Kasumi-1 (cell line): ENCODE results near the gene TGFBR3.

Experiments used
- DNase-seq, 2 experiments: peaks; one replicate each; lab custom pipeline; 2025; lab: John Stamatoyannopoulos, UW

The TGFBR3 gene

GRCh38 chr1:91754816-91755580, 131.0 kb downstream of the TGFBR3 start:
- DNase-seq: no peak

DNA sequence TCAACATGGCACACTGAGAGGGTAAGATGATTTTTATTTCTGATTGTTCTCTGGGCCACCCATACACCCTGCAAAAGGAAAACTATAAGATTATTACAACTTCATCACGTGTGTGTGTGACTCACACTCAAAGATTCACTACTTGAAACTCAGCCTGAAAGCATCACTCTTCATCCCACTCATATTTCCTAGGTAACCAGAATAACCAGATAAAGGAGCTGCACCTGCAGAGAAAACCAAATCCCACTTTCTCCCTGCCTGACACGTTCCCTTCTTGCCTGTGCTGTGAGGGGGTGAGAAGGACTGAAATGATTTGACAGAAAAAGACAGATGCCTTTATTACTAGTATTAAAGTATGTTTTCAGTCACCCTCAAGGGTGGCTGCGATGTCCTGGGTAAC, 131.6 kb downstream of the TGFBR3 start:
- DNase-seq: no peak

DNA sequence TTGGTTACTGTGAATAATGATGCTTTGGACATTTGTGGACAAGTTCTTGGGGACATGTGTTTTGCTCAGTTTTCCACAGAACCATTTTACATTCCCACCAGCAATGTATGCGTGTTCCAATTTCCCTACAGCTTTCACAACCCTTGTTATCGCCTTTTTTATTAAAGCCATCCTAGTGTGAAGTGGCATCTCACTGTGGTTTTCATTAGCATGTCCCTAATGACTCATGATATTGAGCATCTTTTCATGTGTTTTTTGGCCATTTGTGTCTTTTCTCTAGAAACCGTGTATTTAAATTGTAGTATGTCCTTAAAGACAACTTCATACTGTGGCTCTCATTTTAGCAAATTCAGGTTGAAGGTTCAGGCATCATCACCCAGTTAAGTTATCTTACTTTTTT, 132.1 kb downstream of the TGFBR3 start:
- DNase-seq: no peak

DNA sequence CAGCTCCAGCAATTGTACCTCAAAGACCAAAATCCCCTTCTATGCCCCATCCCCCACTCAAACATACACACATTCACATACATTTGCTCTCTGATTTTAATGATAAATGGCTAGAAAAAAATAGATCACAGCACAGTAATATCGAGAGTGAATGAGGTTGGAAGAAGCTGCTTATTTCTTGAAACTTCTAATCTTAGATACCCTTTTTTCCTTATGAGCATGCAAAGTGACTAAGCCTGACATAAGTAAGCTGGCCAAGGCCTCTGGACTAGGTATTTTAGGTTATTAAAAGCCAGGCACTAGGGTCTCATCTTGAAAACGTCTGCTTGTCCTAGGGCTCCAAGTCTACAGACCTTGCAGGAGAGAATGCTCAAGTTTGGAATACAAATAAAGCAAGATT, 133.6 kb downstream of the TGFBR3 start:
- no peak for DNase-seq

- DNase-seq: no peak
These were observed 134.7 kb downstream of the TGFBR3 start for GRCh38 chr1:91751275-91751674.

- DNase-seq: no peak
These were observed 135.5 kb downstream of the TGFBR3 start for GRCh38 chr1:91750398-91750996.

DNA sequence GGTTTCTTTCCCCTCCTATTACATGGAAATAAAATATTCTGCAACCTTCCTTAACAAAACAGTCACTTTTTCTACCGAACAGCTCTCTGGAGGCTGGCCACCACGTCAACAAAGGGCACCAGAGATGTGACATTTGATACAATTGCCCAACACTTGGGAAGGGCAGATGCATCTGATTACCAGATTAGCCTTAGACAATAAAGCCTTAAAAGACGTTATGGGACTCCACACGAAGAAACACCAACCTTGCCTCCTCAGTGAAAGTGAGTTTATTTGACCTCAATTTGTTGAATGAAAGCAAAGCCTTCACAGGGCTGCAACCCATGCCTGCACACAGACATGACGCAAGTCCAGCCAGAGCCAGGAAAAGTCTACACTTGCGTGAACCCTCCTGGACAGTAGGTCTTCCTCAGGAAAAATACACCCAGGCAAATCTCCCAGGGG, 136.1 kb downstream of the TGFBR3 start:
- no peak for DNase-seq

GRCh38 chr1:91747666-91748065, 138.3 kb downstream of the TGFBR3 start:
- DNase-seq: no peak

DNA sequence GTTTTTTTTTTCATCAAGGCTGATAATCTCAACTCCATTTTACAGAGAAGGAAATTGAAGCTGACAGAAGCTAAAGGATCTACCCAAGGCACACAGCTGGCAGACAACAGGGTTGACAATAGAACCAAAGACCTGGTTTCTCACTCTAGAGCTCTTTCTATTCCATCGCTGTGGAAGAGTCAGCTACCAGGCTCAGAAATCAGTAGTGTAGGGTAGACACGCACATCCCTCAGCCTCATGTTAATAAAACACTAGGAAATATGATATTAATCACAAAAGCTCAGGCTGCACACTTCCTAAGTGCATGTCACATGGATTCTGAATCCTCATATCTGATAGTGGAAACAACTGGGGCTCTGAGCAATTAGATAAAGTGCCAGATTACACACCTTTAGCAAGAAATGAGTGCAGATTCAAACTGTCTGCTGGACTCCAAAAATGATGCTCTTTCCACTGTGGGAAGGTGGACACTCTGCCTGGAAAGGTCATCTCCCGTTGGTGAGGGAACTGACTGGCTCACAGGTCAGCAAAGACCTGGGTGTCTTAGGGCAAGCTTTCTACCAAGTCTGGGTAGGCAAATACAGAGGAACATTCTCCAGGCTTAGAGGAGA, 139.1 kb downstream of the TGFBR3 start:
- DNase-seq: no peak

DNA sequence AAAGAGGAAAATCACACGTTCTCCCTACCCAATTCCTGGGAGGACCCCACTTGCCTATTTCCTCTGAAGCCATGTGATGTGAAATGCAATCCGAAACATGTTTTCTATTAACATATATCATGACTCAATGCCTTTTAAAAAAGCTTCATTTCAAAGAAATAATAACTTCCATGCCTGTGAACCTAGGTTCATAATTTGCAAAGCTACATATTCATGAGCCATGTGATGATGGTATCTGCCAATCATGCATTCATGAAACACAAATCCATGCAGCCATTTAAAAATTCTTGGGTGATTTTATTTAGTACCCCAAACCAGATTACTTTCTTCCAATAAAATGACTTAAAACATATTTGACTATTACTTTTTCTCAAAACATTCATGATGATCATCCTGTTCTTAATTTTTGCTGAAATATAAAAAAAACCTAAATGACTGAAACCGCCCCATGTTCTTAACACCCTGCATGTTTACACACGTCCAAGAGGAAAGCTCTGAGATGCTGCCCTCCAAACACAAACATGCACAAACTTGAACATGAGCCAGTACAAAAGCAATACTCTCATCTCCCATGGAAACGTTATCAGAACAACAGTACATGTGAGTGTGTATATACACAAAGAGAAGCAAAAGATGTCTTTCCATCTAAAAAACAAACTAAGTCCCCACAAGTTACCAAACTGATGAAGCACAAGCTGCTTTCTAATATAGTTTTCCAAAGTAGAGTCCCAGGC, 140.1 kb downstream of the TGFBR3 start:
- no peak for DNase-seq

DNA sequence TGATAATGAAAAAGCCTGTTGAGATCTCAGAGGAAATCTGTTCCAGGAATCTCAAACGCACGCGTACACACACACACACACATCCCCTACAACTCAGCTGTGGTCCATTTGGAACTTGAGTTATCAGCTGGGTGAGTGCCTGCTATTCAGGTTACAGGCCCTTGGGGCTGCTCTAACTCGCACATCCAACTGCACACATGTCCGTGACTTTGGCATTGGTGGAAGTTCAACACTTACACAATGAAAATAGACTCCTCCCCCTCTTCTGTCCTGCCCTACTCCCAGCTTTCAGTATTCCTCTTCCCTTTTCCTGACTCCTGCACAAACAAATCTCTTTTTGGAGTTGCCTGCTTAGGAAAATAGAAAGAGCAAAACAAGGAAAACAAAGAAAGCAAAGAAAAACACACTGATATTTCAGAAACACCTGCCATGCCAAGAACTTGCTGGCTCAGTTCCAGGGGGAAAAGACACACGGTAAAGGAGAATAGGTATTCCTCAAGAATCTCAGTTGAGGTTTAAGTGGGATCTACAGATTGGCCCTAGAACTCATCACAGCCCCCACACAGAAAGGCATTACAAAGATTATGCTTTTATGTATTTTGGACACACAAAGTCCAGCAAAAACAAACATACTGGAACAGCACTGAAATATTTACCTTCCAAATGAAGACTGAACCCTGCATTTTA, 140.9 kb downstream of the TGFBR3 start:
- DNase-seq: no peak

DNA sequence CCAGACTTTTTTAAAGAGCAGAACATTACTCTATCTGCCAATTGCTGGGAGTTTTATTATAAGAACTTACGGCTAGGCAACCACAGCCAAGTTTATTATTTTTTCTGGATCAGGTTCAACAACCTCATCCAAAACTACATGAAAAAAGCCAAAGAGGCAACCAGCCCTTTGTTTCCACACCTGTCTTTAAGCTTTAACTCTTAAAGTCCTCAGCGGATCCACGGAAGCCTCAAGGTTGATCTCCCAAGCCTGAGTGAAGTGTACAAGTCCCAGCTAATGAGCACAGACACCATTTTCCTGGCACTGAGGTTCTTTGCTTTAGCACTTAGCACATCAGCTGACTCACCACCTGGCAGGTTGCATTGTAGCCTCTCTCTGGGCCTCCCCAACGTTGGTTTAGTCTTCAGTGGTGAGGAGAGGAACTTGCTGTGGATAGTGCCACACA, 143.1 kb downstream of the TGFBR3 start:
- DNase-seq: no peak

DNA sequence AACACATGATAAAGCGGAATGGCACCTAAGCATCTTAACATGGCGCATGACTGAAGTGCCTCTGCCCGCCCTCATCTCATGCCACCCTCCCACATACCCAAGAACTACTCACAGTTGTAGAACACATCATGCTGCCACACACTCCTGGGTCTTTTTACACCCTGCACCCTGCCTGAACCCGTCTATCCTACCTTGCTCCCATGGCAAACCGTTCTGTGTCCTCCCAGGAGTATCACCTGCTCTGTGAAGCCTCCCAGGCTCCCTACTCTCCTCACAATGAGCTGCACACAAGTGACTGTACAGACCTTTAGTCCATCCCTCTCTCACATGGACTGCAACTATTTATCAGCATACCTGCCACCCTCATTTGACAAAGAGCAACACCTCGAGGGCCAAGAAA, 144.0 kb downstream of the TGFBR3 start:
- DNase-seq: no peak

GRCh38 chr1:91741301-91741700, 144.7 kb downstream of the TGFBR3 start:
- DNase-seq: no peak

GRCh38 chr1:91737650-91738049, 148.3 kb downstream of the TGFBR3 start:
- no peak for DNase-seq

GRCh38 chr1:91736715-91737615, 149.0 kb downstream of the TGFBR3 start:
- DNase-seq: no peak

DNA sequence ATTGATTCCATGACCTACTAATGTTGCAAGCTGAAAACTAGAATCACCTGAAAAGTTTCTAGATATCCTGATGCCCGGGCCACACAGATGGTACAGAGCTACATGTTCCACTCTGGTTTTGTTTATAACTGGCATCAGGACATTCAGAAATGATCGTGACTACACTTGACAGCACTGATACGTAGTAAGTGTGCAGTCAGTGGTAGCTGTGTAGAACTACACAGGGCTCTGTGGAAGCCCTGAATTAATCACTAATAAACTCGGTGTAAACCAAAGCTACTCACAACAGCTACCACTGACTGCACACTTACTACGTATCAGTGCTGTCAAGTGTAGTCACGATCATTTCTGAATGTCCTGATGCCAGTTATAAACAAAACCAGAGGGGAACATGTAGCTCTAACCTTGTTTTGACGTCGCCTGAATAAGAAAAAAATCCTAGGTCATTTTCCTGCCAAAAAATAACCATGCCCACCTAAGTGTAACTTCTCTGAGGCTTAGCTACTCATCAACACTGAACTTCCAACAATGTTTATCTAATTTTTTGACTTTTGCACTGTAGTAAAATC, 149.7 kb downstream of the TGFBR3 start:
- DNase-seq: no peak

GRCh38 chr1:91735266-91735845, 150.6 kb downstream of the TGFBR3 start:
- DNase-seq: no peak

- no peak for DNase-seq
These were observed 151.2 kb downstream of the TGFBR3 start for GRCh38 chr1:91734761-91735160.

GRCh38 chr1:91733108-91733710, 152.7 kb downstream of the TGFBR3 start:
- DNase-seq: no peak
